HepG2 (cell line): Measurements from ENCODE around the gene DLG2.

Experiments used
- GABPA ChIP-seq, 2 experiments: IDR thresholded peaks; 2 replicates each; pipeline ENCODE4 v1.6.1; 2011 to 2016; ENCODE audit warnings: low read depth in 2 of 2, low read length in 1 of 2, missing biosample characterization in 1 of 2, missing genetic modification characterization in 1 of 2
- GLI4 ChIP-seq: sonication (generic); formaldehyde crosslinking; IDR thresholded peaks from 2 replicates; pipeline ENCODE4 v1.5.1; 2020; ENCODE audit warnings: missing genetic modification reagents, mild to moderate bottlenecking, moderate library complexity, borderline replicate concordance
- GTF3A ChIP-seq: sonication (generic); formaldehyde crosslinking; conservative IDR thresholded peaks from 2 replicates; pipeline ENCODE4 v1.4.0; 2020; ENCODE audit warnings: mild to moderate bottlenecking, missing genetic modification reagents
- KMT2B ChIP-seq: IDR thresholded peaks from 2 replicates; pipeline ENCODE4 v1.6.1; 2016; ENCODE audit warnings: missing genetic modification reagents, missing compliant biosample characterization
- MLLT10 ChIP-seq: sonication (generic); formaldehyde crosslinking; IDR thresholded peaks from 2 replicates; pipeline ENCODE4 v1.4.0; 2020; ENCODE audit warnings: missing genetic modification reagents
- NFKBIZ ChIP-seq: IDR thresholded peaks from 2 replicates; pipeline ENCODE4 v1.6.1; 2018; ENCODE audit warnings: missing genetic modification reagents, missing compliant biosample characterization
- ZNF792 ChIP-seq: IDR thresholded peaks from 2 replicates; pipeline ENCODE4 v1.6.1; 2016
- ZNF879 ChIP-seq: sonication (generic); formaldehyde crosslinking; IDR thresholded peaks from 2 replicates; pipeline ENCODE4 v1.8.1; 2023; ENCODE audit warnings: missing genetic modification reagents
- TF ChIP-seq, protein P1 (sequence below), 2 experiments: IDR thresholded peaks; 2 replicates each; pipeline ENCODE4 v1.6.1; 2011 to 2012; ENCODE audit warnings: low read length in 2 of 2, borderline replicate concordance in 1 of 2, low read depth in 1 of 2, mild to moderate bottlenecking in 1 of 2, moderate library complexity in 1 of 2
- TF ChIP-seq, protein P2 (sequence below): sonication (generic); formaldehyde crosslinking; IDR thresholded peaks from 2 replicates; pipeline ENCODE4 v1.5.0; 2020; ENCODE audit warnings: mild to moderate bottlenecking, missing genetic modification reagents, moderate library complexity
- TF ChIP-seq, protein P3 (sequence below): IDR thresholded peaks from 2 replicates; pipeline ENCODE4 v1.6.1; 2012; ENCODE audit warnings: low read depth, low read length, improper control_type of control experiment
- TF ChIP-seq, protein P4 (sequence below): sonication (generic); formaldehyde crosslinking; conservative IDR thresholded peaks from 2 replicates; pipeline ENCODE4 v1.5.0; 2020; ENCODE audit warnings: missing genetic modification reagents

DNA sequence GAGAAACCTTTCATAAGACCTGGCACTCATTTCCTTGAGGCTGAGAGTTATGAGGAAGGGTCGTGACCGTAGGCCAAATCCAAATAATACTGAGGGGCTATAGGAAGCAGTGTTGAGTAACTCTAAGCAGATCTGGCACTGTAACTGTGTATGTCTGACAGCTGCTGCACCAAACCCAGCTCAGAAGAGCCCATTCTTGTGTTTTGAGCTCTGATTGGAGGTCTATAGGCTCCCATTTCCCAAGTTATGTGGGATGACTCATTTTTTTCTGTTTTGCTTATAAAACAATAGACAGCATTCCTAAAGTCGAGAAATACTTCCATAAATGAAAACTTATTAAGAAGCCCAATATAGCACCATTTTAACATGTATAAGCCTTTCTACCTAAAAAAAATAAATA is 645.8 kb downstream of the DLG2 start:
- TF ChIP-seq, protein P1, sequence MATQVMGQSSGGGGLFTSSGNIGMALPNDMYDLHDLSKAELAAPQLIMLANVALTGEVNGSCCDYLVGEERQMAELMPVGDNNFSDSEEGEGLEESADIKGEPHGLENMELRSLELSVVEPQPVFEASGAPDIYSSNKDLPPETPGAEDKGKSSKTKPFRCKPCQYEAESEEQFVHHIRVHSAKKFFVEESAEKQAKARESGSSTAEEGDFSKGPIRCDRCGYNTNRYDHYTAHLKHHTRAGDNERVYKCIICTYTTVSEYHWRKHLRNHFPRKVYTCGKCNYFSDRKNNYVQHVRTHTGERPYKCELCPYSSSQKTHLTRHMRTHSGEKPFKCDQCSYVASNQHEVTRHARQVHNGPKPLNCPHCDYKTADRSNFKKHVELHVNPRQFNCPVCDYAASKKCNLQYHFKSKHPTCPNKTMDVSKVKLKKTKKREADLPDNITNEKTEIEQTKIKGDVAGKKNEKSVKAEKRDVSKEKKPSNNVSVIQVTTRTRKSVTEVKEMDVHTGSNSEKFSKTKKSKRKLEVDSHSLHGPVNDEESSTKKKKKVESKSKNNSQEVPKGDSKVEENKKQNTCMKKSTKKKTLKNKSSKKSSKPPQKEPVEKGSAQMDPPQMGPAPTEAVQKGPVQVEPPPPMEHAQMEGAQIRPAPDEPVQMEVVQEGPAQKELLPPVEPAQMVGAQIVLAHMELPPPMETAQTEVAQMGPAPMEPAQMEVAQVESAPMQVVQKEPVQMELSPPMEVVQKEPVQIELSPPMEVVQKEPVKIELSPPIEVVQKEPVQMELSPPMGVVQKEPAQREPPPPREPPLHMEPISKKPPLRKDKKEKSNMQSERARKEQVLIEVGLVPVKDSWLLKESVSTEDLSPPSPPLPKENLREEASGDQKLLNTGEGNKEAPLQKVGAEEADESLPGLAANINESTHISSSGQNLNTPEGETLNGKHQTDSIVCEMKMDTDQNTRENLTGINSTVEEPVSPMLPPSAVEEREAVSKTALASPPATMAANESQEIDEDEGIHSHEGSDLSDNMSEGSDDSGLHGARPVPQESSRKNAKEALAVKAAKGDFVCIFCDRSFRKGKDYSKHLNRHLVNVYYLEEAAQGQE (IDR thresholded peaks at IDR 0.05; ENCODE audit: borderline replicate concordance in 1 of 2, low read depth in 1 of 2, low read length in 2 of 2): no peak
- TF ChIP-seq KMT2B (CRISPR knock-in tag) (no peak), GABPA (IDR thresholded peaks at IDR 0.05; ENCODE audit: low read depth, low read length) (no peak), GABPA (CRISPR knock-in tag; IDR thresholded peaks at IDR 0.05; ENCODE audit: low read depth) (no peak), GLI4 (CRISPR knock-in tag) (no peak), GTF3A (CRISPR knock-in tag) (no peak), MLLT10 (CRISPR knock-in tag) (no peak), NFKBIZ (CRISPR knock-in tag) (no peak), ZNF792 (CRISPR knock-in tag) (no peak), ZNF879 (CRISPR knock-in tag) (no peak)
- TF ChIP-seq, protein P2, sequence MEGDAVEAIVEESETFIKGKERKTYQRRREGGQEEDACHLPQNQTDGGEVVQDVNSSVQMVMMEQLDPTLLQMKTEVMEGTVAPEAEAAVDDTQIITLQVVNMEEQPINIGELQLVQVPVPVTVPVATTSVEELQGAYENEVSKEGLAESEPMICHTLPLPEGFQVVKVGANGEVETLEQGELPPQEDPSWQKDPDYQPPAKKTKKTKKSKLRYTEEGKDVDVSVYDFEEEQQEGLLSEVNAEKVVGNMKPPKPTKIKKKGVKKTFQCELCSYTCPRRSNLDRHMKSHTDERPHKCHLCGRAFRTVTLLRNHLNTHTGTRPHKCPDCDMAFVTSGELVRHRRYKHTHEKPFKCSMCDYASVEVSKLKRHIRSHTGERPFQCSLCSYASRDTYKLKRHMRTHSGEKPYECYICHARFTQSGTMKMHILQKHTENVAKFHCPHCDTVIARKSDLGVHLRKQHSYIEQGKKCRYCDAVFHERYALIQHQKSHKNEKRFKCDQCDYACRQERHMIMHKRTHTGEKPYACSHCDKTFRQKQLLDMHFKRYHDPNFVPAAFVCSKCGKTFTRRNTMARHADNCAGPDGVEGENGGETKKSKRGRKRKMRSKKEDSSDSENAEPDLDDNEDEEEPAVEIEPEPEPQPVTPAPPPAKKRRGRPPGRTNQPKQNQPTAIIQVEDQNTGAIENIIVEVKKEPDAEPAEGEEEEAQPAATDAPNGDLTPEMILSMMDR (CRISPR knock-in tag): no peak
- TF ChIP-seq, protein P3, sequence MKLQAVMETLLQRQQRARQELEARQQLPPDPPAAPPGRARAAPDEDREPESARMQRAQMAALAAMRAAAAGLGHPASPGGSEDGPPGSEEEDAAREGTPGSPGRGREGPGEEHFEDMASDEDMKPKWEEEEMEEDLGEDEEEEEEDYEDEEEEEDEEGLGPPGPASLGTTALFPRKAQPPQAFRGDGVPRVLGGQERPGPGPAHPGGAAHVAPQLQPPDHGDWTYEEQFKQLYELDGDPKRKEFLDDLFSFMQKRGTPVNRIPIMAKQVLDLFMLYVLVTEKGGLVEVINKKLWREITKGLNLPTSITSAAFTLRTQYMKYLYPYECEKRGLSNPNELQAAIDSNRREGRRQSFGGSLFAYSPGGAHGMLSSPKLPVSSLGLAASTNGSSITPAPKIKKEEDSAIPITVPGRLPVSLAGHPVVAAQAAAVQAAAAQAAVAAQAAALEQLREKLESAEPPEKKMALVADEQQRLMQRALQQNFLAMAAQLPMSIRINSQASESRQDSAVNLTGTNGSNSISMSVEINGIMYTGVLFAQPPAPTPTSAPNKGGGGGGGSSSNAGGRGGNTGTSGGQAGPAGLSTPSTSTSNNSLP: no peak
- TF ChIP-seq, protein P4, sequence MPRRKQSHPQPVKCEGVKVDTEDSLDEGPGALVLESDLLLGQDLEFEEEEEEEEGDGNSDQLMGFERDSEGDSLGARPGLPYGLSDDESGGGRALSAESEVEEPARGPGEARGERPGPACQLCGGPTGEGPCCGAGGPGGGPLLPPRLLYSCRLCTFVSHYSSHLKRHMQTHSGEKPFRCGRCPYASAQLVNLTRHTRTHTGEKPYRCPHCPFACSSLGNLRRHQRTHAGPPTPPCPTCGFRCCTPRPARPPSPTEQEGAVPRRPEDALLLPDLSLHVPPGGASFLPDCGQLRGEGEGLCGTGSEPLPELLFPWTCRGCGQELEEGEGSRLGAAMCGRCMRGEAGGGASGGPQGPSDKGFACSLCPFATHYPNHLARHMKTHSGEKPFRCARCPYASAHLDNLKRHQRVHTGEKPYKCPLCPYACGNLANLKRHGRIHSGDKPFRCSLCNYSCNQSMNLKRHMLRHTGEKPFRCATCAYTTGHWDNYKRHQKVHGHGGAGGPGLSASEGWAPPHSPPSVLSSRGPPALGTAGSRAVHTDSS: no peak
